Measurements from ENCODE around the gene KCNAB1. TPM values are rescaled to one million over a fixed set of nuclear protein-coding genes. Genes with fewer than 3 reads are reported as not detected.

The KCNAB1 gene
- total and polyA plus RNA-seq, 10 of the 15 experiments (the other 5 are each of a cell fraction or from before 2014, with no cell fraction given), result 0.11 to 0.69 (median 0.43) TPM; not detected in 6

- Histone ChIP-seq H3K4me3 (no peak overlapping the region), H3K9ac (ENCODE audit: control insufficient read depth, insufficient read depth, low read length) (no peak overlapping the region), H3K27me3 (replicated peaks in 1 of 2; ENCODE audit: control insufficient read depth in 2 of 2, insufficient read depth in 2 of 2, low read length in 1 of 2) (peaks cover 0 to 3% of the 10 kb centered on the region in 2 experiments; a peak in 2 of 4 replicates), H3K36me3 (ENCODE audit: control insufficient read depth in 2 of 2, insufficient read depth in 2 of 2, low read length in 1 of 2) (no peaks in the 10 kb centered on the region), H3K27ac (ENCODE audit: control insufficient read depth, insufficient read depth) (no peak overlapping the region), H3K4me2 (ENCODE audit: control insufficient read depth, insufficient read depth) (no peak overlapping the region), H4K20me1 (ENCODE audit: control insufficient read depth, insufficient read depth) (no peaks in the 10 kb centered on the region), H3K4me1 (ENCODE audit: control insufficient read depth, insufficient read depth, low read length) (no peaks in the 10 kb centered on the region), H3K79me2 (ENCODE audit: control insufficient read depth, insufficient read depth, low read length) (no peaks in the 10 kb centered on the region), H2AFZ (ENCODE audit: control insufficient read depth, low read depth, low read length) (no peak overlapping the region), H3K9me3 (replicated peaks; ENCODE audit: control insufficient read depth, insufficient read depth, low read length) (no peaks in the 10 kb centered on the region)
- RAD21 ChIA-PET (ENCODE audit: unreplicated experiment), result no interaction called here
- SMC1A ChIA-PET (ENCODE audit: uncharacterized antibody, unreplicated experiment), result no interaction called here
- no TSS peak for BruUV-seq (replicated peaks)
- intact Hi-C loops (cut with micrococcal nuclease; ENCODE audit: unreplicated experiment), result no loop called here
- no peak for TF ChIP-seq TCF3 (IDR thresholded peaks at IDR 0.05; ENCODE audit: borderline replicate concordance, insufficient read depth, low read depth, low read length)
- TF ChIP-seq SUZ12 (IDR thresholded peaks at IDR 0.05; ENCODE audit: unreplicated experiment), result no peak
- TF ChIP-seq ATF7 (IDR thresholded peaks at IDR 0.05; ENCODE audit: low read depth), result no peak
- no peak for TF ChIP-seq SMAD1 (IDR thresholded peaks at IDR 0.05; ENCODE audit: low read depth, partially characterized antibody)
- WGBS (ENCODE audit: insufficient coverage, insufficient replicate concordance, low lambda C conversion rate, missing lambda C conversion rate), result 45% methylated on average over 1 of the region's 1 CpG
- CTCF ChIA-PET, result no interaction called here
- ATAC-seq (no peak), FAIRE-seq (no peak), DNase-seq (ENCODE audit: low read depth, low spot score) (no peak)
- POLR2A ChIA-PET, result no interaction called here
- in situ Hi-C loops (cut with MboI), result no loop called here
These were observed 195.7 kb downstream of the KCNAB1 start for GRCh38 chr3:156316076-156316475.

- no peak overlapping the region for H3K4me3 ChIP-seq
- ChIA-PET POLR2A (no interaction called here), CTCF (no interaction called here), RAD21 (ENCODE audit: unreplicated experiment) (no interaction called here), SMC1A (ENCODE audit: uncharacterized antibody, unreplicated experiment) (interaction anchor here (1.7 kb wide), 1 partner anchor 12 kb away, joined by 5 read pairs; no protein-coding TSS in a partner anchor)
- no peak overlapping the region for H3K9ac ChIP-seq (ENCODE audit: control insufficient read depth, insufficient read depth, low read length)
- H3K79me2 ChIP-seq (ENCODE audit: control insufficient read depth, insufficient read depth, low read length), result no peaks in the 10 kb centered on the region
- H4K20me1 ChIP-seq (ENCODE audit: control insufficient read depth, insufficient read depth), result no peaks in the 10 kb centered on the region
- ATAC-seq (no peak), FAIRE-seq (no peak), DNase-seq (ENCODE audit: low read depth, low spot score) (no peak)
- peaks cover 0 to 1% of the 10 kb centered on the region in 2 experiments; a peak in 2 of 4 replicates for H3K27me3 ChIP-seq (replicated peaks in 1 of 2; ENCODE audit: control insufficient read depth in 2 of 2, insufficient read depth in 2 of 2, low read length in 1 of 2)
- H3K9me3 ChIP-seq (replicated peaks; ENCODE audit: control insufficient read depth, insufficient read depth, low read length), result no peaks in the 10 kb centered on the region
- WGBS (ENCODE audit: insufficient coverage, insufficient replicate concordance, low lambda C conversion rate, missing lambda C conversion rate), result 9% methylated on average over 4 of the region's 4 CpGs
- no peak overlapping the region for H3K4me2 ChIP-seq (ENCODE audit: control insufficient read depth, insufficient read depth)
- no peaks in the 10 kb centered on the region for H3K36me3 ChIP-seq (ENCODE audit: control insufficient read depth in 2 of 2, insufficient read depth in 2 of 2, low read length in 1 of 2)
- no peak overlapping the region for H3K27ac ChIP-seq (ENCODE audit: control insufficient read depth, insufficient read depth)
- no peaks in the 10 kb centered on the region for H3K4me1 ChIP-seq (ENCODE audit: control insufficient read depth, insufficient read depth, low read length)
- no peak overlapping the region for H2AFZ ChIP-seq (ENCODE audit: control insufficient read depth, low read depth, low read length)
- no TSS peak for BruUV-seq (replicated peaks)
- intact Hi-C loops (cut with micrococcal nuclease; ENCODE audit: unreplicated experiment) (no loop called here), in situ Hi-C loops (cut with MboI) (no loop called here)
- TF ChIP-seq MXI1 (IDR thresholded peaks at IDR 0.05; ENCODE audit: low read depth, low read length) (no peak), ASH2L (IDR thresholded peaks at IDR 0.05; ENCODE audit: borderline replicate concordance, low read depth) (no peak), ZNF274 (IDR thresholded peaks at IDR 0.05; ENCODE audit: insufficient read depth, insufficient read length) (no peak), SMARCA5 (IDR thresholded peaks at IDR 0.05) (no peak), JUND (IDR thresholded peaks at IDR 0.05; ENCODE audit: low read depth, low read length) (no peak), ZNF592 (IDR thresholded peaks at IDR 0.05) (no peak)
These were observed 197.2 kb downstream of the KCNAB1 start for GRCh38 chr3:156317462-156318074.
